H1 (cell line): ENCODE data around the gene OR2V1.

ENCODE experiments used
- ATF2 ChIP-seq: IDR thresholded peaks from 2 replicates; pipeline ENCODE4 v1.6.1; 2012; ENCODE audit warnings: low read length, inconsistent platforms
- CTCF ChIP-seq, 3 experiments: IDR thresholded peaks; 1 replicate in 2 of 3; 2 replicates in 1 of 3; pipeline versions ENCODE4 v1.5.1 to v1.6.1; 2011; ENCODE audit warnings: low read length in 3 of 3, mild to moderate bottlenecking in 3 of 3, inconsistent platforms in 2 of 3, low read depth in 1 of 3, moderate library complexity in 1 of 3; ENCODE audit not compliant: insufficient read depth in 1 of 3; ENCODE audit errors: control extremely low read depth in 1 of 3
- FOSL1 ChIP-seq: IDR thresholded peaks from 2 replicates; pipeline ENCODE4 v1.6.1; 2011; ENCODE audit warnings: mild to moderate bottlenecking, low read depth, low read length, moderate library complexity; ENCODE audit not compliant: insufficient read depth
- GABPA ChIP-seq: IDR thresholded peaks from 2 replicates; pipeline ENCODE4 v1.6.1; 2011; ENCODE audit warnings: mild to moderate bottlenecking, low read length, moderate library complexity, borderline replicate concordance; ENCODE audit not compliant: insufficient read depth
- JUND ChIP-seq: IDR thresholded peaks from 2 replicates; pipeline ENCODE4 v1.6.1; 2011; ENCODE audit warnings: mild to moderate bottlenecking, improper control_type of control experiment, low read length
- MAFK ChIP-seq: IDR thresholded peaks from 2 replicates; pipeline ENCODE4 v1.6.1; 2012; ENCODE audit warnings: low read depth, mild to moderate bottlenecking, improper control_type of control experiment, low read length
- PHF8 ChIP-seq: fragments of 200-600 bp; sonication (generic); conservative IDR thresholded peaks from 2 replicates; pipeline ENCODE4 v1.7.1; 2012; ENCODE audit warnings: low read depth, mild to moderate bottlenecking, inconsistent platforms, low read length, moderate library complexity
- POLR2A ChIP-seq, 2 experiments: IDR thresholded peaks; 1 replicate in 1 of 2; 2 replicates in 1 of 2; pipeline ENCODE4 v1.6.1; 2011; ENCODE audit warnings: low read depth in 2 of 2, low read length in 2 of 2, mild to moderate bottlenecking in 2 of 2; ENCODE audit errors: control extremely low read depth in 1 of 2
- POLR2AphosphoS5 ChIP-seq: IDR thresholded peaks from 2 replicates; pipeline ENCODE4 v1.6.1; 2011; ENCODE audit warnings: low read depth, low read length
- TAF1 ChIP-seq: IDR thresholded peaks from 2 replicates; pipeline ENCODE4 v1.6.1; 2011; ENCODE audit warnings: mild to moderate bottlenecking, low read depth, low read length

GRCh38 chr5:181160152-181160754 lies 29.3 kb upstream of the OR2V1 start:
- TF ChIP-seq FOSL1: no peak
- TF ChIP-seq MAFK: no peak
- peak; percentile 28; the same call in 1 of the 2 replicates for TF ChIP-seq POLR2AphosphoS5
- TF ChIP-seq POLR2A (IDR thresholded peaks at IDR 0.05; ENCODE audit: control extremely low read depth in 1 of 2, low read depth in 2 of 2, low read length in 2 of 2): peak in 1 of 2 experiments; percentile 39; a peak in 1 of 3 replicates
- TF ChIP-seq JUND: no peak
- TF ChIP-seq CTCF (IDR thresholded peaks at IDR 0.05; ENCODE audit: control extremely low read depth in 1 of 3, insufficient read depth in 1 of 3, low read depth in 1 of 3, low read length in 3 of 3): no peak
- TF ChIP-seq GABPA: no peak
- no peak for TF ChIP-seq ATF2
- peak; percentile 39; the same call in 1 of the 2 replicates for TF ChIP-seq PHF8
- TF ChIP-seq TAF1: peak; percentile 46; the same call in 1 of the 2 replicates
